Left lung (tissue), 10 donors: ENCODE data around the gene RBP2. TPM values are rescaled to one million over a fixed set of nuclear protein-coding genes. Genes with fewer than 3 reads are reported as not detected.

Source experiments
- ATAC-seq: fragments of 200-7000 bp; cut with Tn5 transposase; one replicate; pipeline ENCODE4 v1.9.1; 2020; ENCODE audit warnings: moderate library complexity
- DNase-seq, 4 donors: peaks; one replicate each; pipeline ENCODE4 v3.0.0-alpha.2; 2013 to 2020
- H3K27ac ChIP-seq, 2 donors: fragments of 200-600 bp; sonication (generic) in 1 of 2; one replicate each; pipeline versions ENCODE4 v1.5.0 to v1.8.0; 2020 to 2021
- H3K27me3 ChIP-seq, 2 donors: fragments of 200-600 bp; sonication (generic) in 1 of 2; one replicate each; pipeline versions ENCODE4 v1.5.0 to v1.8.0; 2020 to 2021
- H3K36me3 ChIP-seq, 2 donors: fragments of 200-600 bp; sonication (generic) in 1 of 2; one replicate each; pipeline versions ENCODE4 v1.5.0 to v1.8.0; 2020 to 2021
- H3K4me1 ChIP-seq, 2 donors: fragments of 200-600 bp; one replicate each; pipeline ENCODE4 v1.8.0; 2021
- H3K4me3 ChIP-seq, 2 donors: fragments of 200-600 bp; sonication (generic) in 1 of 2; one replicate each; pipeline versions ENCODE4 v1.5.0 to v1.8.0; 2020 to 2021; ENCODE audit warnings: mild to moderate bottlenecking in 1 of 2
- H3K9me3 ChIP-seq, 2 donors: fragments of 200-600 bp; sonication (generic) in 1 of 2; one replicate each; pipeline versions ENCODE4 v1.5.0 to v1.8.0; 2020 to 2021
- CTCF ChIP-seq, 2 donors: fragments of 200-600 bp; sonication (generic) in 1 of 2; IDR thresholded peaks; one replicate each; pipeline versions ENCODE4 v1.5.0 to v1.8.0; 2021; ENCODE audit warnings: antibody characterized with exemption in 2 of 2
- intact Hi-C, 2 donors: fragments of 100-400 bp; cut with DNase I; formaldehyde crosslinking; loops; one replicate each; pipeline versions ENCODE4 v1.11.2 to v1.14.2; 2022
- polyA plus RNA-seq, 6 donors: library from polyadenylated mRNA; unstranded; fragments of 120-200 nt; gene quantifications; one replicate each; pipeline ENCODE4 v1.2.1, GENCODE V29; 2013; ENCODE audit not compliant: insufficient read length in 6 of 6
- total RNA-seq, 2 donors: library from RNA; stranded (reverse); fragmentation: NEBNext Ultra II Directional; extraction: Animal tissue kit (Norgen Biotek cat#: 25700); gene quantifications; one replicate each; pipeline ENCODE4 v1.2.1, GENCODE V29; 2021
- donor health status: DM: no; HTN: yes; CAD: no.
- donor health status: DM: no; HTN: no; CAD: no.

RBP2 gene
- total and polyA plus RNA-seq, 8 donors: 0.26 to 9.3 (median 0.70) TPM; not detected in 1

GRCh38 chr3:139434228-139434627 lies 42.1 kb downstream of the RBP2 start:
- intact Hi-C loops: no loop called here
- Histone ChIP-seq H3K27me3 (no peaks in the 10 kb centered on the region), H3K36me3 (no peaks in the 10 kb centered on the region), H3K27ac (no peak overlapping the region), H3K4me1 (peaks cover 0 to 7% of the 10 kb centered on the region in 2 donors), H3K4me3 (no peak overlapping the region), H3K9me3 (peaks cover 0 to 2% of the 10 kb centered on the region in 2 donors)
- DNase-seq (no peak), ATAC-seq (no peak)
- no peak for TF ChIP-seq CTCF (IDR thresholded peaks at IDR 0.05)

- H3K9me3 ChIP-seq: peaks cover 0 to 2% of the 10 kb centered on the region in 2 donors
- H3K36me3 ChIP-seq: no peaks in the 10 kb centered on the region
- no peak overlapping the region for H3K27ac ChIP-seq
- intact Hi-C loops: no loop called here
- no peak for ATAC-seq
- DNase-seq: no peak
- H3K4me1 ChIP-seq: peaks cover 0 to 7% of the 10 kb centered on the region in 2 donors
- TF ChIP-seq CTCF (IDR thresholded peaks at IDR 0.05): no peak
- H3K27me3 ChIP-seq: no peaks in the 10 kb centered on the region
- no peak overlapping the region for H3K4me3 ChIP-seq
Observed at GRCh38 chr3:139433089-139433488, 43.2 kb downstream of the RBP2 start.

- DNase-seq (no peak), ATAC-seq (no peak)
- no peak overlapping the region for H3K27ac ChIP-seq
- no peaks in the 10 kb centered on the region for H3K27me3 ChIP-seq
- H3K4me3 ChIP-seq: no peak overlapping the region
- no peaks in the 10 kb centered on the region for H3K36me3 ChIP-seq
- intact Hi-C loops: no loop called here
- no peak for TF ChIP-seq CTCF (IDR thresholded peaks at IDR 0.05)
- H3K9me3 ChIP-seq: peaks cover 0 to 2% of the 10 kb centered on the region in 2 donors
- H3K4me1 ChIP-seq: peaks cover 0 to 7% of the 10 kb centered on the region in 2 donors
Observed at GRCh38 chr3:139430493-139430892, 45.8 kb downstream of the RBP2 start.

- Histone ChIP-seq H3K27ac (no peak overlapping the region), H3K36me3 (no peaks in the 10 kb centered on the region), H3K4me1 (no peaks in the 10 kb centered on the region), H3K9me3 (no peaks in the 10 kb centered on the region), H3K27me3 (no peaks in the 10 kb centered on the region), H3K4me3 (no peak overlapping the region)
- intact Hi-C loops: loop anchor here in 1 of 2 donors (5.0 kb wide), 1 partner anchor 135 kb away; no protein-coding TSS in a partner anchor
- DNase-seq (peak in 2 of 4 donors; percentile 65 to 78), ATAC-seq (peak; percentile 95)
- TF ChIP-seq CTCF (IDR thresholded peaks at IDR 0.05): peak; percentile 76 to 81
Observed at GRCh38 chr3:139427283-139428060, 48.8 kb downstream of the RBP2 start.

GRCh38 chr3:139425745-139426400 lies 50.4 kb downstream of the RBP2 start:
- Histone ChIP-seq H3K27me3 (no peaks in the 10 kb centered on the region), H3K4me1 (no peaks in the 10 kb centered on the region), H3K9me3 (no peaks in the 10 kb centered on the region), H3K27ac (no peak overlapping the region), H3K4me3 (no peak overlapping the region), H3K36me3 (no peaks in the 10 kb centered on the region)
- ATAC-seq (no peak), DNase-seq (no peak)
- intact Hi-C loops: loop anchor here in 1 of 2 donors (5.0 kb wide), 1 partner anchor 136 kb away; no protein-coding TSS in a partner anchor
- no peak for TF ChIP-seq CTCF (IDR thresholded peaks at IDR 0.05)
